Stimulated activated CD4-positive, alpha-beta T cell treated with anti-CD3 and anti-CD28 coated beads, Interleukin-15, amount 100 ng/mL, for 1 hour (primary cell): ENCODE data around the gene SLC26A4.

Experiments used
- DNase-seq, 2 donors: peaks; one replicate each; pipeline ENCODE4 v3.0.0-alpha.2; 2020; ENCODE audit warnings: low read depth in 1 of 2, low spot score in 1 of 2

The SLC26A4 gene

DNA sequence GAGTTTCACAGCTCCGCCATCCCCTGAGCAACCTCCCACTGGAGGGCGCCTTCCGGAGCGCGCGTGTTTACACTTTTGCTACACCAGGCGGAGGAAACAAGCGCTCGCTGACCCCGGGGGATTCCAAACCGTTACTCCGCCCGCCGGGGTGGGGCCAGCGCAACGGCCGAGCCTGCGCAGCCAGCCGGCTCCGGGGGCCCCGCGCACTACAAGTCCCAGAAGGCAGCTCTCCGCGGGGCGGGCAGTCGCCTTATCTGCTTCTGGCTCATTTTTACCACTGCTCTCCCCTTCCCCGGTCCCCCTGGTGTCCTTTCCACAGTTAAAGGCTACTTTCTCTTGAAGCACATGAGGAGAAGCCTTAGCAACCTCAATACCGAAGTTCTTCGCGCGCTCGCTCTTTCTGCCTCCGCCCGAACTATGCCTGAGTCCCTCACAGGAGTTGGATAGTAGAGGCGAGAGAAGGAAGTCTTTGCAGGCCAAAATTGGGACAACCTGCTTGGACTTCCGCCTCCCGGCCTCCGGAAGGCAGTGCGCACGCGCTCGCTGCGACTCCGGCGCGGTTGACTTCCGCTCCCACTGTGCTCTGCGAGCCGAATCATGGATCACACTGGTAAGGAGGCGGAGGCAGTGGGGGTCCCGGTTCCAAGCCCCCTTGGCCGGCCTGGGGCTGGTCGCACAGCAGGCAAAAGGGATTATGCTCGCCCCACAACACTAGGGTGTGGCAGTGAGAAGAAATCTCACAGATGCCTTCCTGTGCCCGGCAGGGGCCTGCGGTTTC, 83.1 kb downstream of the SLC26A4 start, which contains the start of gene CBLL1:
CBLL1 (plus strand) TSS at position 576 of the 778 bp plus-strand sequence; CDS start at position 598, 22 bp downstream.
- peak; percentile 95 to 98 for DNase-seq

DNA sequence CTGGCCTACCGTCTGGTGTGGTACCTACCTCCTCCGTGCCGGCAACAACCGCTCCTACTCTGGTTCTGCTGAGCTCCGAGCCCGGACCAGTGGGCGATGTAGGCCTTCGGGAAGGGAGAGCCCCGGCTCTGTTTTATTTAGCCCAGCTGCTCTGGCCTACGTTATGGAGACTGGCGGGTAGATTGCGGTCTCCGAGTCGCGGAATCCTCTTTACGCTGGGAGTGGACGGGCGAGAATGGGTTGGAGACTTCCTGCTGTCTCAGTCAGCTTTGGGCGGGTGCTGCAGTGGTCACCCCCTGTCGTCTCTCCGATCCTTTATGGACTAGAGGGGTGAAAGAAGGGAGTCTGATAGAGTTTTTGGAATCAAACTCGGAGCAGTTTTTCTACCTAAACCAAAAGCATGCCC, 83.7 kb downstream of the SLC26A4 start:
- DNase-seq = no peak

DNA sequence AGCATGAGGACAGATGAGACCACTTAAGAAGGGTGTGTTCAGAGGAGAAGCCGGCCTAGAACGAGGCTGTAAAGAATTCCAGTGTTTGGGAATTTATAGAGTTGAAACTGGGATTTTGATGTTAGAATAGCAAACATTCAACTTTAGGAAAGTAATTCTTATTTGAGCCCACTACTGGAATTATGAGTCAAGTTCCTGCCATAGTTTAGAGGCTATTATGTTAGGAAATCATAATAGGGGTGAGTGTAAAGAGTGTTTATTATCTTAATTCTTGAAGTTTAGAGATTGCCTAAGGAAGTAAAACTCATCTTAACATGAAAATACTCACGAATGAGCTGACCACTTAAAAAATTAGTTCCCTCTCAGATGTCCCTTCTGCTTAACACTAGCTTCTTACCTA, 85.4 kb downstream of the SLC26A4 start:
- DNase-seq = no peak

DNA sequence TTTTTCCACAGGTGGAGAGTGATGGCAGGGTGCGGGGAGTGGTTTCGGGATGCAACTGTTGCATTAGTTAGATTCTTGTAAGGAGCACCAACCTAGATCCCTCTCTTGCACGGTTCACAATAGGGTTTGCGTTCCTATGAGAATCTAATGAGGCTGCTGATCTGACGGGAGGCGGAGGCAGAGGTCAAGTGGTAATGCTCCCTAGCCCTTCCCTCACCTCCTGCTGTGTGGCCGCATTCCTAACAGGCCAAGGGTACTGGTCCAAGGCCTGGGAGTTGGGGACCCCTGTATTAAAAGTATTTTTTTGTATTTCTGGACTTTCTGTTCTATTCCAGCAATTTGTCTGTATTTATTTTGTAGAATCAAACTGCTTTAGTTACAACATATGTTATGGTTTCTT, 90.5 kb downstream of the SLC26A4 start:
- DNase-seq = no peak

DNA sequence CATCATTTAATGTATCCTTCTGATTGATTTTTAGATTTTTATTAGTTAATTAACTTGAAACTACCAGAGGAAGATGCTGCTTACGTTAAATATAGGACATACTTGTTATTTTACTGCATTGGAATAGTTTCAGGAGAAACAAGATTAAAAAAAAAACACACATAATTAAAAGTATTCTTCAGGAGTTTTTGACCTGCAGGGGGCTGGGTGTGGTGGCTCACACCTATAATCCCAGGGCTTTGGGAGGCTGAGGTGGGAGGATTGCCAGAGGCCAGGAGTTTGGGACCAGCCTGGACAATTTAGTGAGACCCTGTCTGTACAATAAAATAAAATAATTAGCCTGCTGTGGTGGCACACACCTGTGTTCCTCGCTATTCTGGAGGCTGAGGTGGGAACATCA, 94.0 kb downstream of the SLC26A4 start:
- no peak for DNase-seq

DNA sequence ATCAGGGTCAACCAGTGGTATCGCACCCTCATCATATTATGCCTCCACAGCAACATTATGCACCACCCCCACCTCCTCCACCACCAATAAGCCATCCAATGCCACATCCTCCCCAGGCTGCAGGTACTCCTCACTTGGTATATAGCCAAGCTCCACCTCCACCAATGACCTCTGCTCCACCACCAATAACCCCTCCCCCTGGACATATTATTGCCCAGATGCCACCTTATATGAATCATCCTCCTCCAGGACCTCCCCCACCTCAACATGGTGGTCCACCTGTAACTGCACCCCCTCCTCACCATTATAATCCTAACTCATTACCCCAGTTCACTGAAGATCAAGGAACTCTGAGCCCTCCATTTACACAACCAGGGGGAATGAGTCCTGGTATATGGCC, 98.0 kb downstream of the SLC26A4 start:
- DNase-seq = no peak

DNA sequence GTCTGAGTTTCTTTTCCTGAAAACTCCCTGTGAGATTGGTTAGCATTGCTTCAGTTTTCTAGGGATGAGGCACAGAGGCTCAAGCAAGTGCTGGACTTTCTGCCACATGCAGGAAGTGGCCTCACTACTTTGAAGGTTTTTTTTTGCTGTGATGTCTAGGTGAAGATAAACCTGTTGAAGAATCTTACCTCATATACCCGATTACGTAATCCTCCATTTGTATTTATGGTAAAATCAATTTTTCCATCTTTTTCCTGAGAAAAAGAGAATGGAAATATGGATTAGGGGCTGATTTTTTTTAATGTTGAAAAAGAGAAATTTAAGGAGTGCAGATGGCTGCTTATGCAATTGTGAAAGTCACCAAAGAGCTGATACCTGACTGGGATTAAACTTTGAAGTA, 106.8 kb downstream of the SLC26A4 start:
- no peak for DNase-seq
